Astrocyte of the spinal cord (primary cell): ENCODE data around the gene FRMPD2.

Experiments
- DNase-seq: peaks from one replicate; pipeline ENCODE4 v3.0.0; 2011; ENCODE audit warnings: low read depth, low spot score
- H3K4me3 ChIP-seq: 2 replicates; pipeline ENCODE4 v1.5.1; 2011; ENCODE audit warnings: low read depth, mild to moderate bottlenecking, low read length, moderate library complexity
- in situ Hi-C: cut with HindIII; loops from 2 replicates; pipeline ENCODE4 v1.10.0; 2017; ENCODE audit warnings: low sequenced_read_pairs
- TF ChIP-seq, protein P1 (sequence below): IDR thresholded peaks from 2 replicates; pipeline ENCODE4 v1.5.1; 2012; ENCODE audit warnings: low read depth, mild to moderate bottlenecking, low read length, inconsistent platforms

Gene FRMPD2, protein sequence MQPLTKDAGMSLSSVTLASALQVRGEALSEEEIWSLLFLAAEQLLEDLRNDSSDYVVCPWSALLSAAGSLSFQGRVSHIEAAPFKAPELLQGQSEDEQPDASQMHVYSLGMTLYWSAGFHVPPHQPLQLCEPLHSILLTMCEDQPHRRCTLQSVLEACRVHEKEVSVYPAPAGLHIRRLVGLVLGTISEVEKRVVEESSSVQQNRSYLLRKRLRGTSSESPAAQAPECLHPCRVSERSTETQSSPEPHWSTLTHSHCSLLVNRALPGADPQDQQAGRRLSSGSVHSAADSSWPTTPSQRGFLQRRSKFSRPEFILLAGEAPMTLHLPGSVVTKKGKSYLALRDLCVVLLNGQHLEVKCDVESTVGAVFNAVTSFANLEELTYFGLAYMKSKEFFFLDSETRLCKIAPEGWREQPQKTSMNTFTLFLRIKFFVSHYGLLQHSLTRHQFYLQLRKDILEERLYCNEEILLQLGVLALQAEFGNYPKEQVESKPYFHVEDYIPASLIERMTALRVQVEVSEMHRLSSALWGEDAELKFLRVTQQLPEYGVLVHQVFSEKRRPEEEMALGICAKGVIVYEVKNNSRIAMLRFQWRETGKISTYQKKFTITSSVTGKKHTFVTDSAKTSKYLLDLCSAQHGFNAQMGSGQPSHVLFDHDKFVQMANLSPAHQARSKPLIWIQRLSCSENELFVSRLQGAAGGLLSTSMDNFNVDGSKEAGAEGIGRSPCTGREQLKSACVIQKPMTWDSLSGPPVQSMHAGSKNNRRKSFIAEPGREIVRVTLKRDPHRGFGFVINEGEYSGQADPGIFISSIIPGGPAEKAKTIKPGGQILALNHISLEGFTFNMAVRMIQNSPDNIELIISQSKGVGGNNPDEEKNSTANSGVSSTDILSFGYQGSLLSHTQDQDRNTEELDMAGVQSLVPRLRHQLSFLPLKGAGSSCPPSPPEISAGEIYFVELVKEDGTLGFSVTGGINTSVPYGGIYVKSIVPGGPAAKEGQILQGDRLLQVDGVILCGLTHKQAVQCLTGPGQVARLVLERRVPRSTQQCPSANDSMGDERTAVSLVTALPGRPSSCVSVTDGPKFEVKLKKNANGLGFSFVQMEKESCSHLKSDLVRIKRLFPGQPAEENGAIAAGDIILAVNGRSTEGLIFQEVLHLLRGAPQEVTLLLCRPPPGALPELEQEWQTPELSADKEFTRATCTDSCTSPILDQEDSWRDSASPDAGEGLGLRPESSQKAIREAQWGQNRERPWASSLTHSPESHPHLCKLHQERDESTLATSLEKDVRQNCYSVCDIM (N-terminal part only)

DNA sequence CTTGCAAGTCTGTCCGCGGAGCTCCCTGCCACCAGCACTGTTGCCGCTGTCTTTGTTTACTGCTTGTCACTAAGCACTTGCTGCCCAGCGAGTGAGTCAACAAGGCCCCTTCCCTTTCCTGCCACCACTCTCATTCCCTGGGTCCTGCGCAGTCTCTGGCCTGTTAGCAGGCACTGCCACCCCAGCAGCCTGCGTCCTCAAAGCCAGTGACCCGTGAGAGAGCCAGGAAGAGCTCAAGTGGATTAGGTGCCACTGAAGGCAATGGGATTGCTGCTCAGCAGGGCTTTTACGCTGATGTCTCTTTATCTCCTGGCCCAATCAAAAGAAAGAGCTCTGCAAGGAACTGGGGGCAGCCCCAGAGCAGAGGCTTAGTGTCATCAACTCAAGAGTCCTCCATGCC is at the start of gene FRMPD2:
TSS of gene FRMPD2 (minus strand) at position 61 of the 400 bp plus-strand sequence. CDS start 129 bp downstream, outside the sequence.
- no peak for DNase-seq
- H3K4me3 ChIP-seq: no peak within 1 kb of the TSS
- in situ Hi-C loops: no loop called here
- TF ChIP-seq, protein P1, sequence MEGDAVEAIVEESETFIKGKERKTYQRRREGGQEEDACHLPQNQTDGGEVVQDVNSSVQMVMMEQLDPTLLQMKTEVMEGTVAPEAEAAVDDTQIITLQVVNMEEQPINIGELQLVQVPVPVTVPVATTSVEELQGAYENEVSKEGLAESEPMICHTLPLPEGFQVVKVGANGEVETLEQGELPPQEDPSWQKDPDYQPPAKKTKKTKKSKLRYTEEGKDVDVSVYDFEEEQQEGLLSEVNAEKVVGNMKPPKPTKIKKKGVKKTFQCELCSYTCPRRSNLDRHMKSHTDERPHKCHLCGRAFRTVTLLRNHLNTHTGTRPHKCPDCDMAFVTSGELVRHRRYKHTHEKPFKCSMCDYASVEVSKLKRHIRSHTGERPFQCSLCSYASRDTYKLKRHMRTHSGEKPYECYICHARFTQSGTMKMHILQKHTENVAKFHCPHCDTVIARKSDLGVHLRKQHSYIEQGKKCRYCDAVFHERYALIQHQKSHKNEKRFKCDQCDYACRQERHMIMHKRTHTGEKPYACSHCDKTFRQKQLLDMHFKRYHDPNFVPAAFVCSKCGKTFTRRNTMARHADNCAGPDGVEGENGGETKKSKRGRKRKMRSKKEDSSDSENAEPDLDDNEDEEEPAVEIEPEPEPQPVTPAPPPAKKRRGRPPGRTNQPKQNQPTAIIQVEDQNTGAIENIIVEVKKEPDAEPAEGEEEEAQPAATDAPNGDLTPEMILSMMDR: no peak

DNA sequence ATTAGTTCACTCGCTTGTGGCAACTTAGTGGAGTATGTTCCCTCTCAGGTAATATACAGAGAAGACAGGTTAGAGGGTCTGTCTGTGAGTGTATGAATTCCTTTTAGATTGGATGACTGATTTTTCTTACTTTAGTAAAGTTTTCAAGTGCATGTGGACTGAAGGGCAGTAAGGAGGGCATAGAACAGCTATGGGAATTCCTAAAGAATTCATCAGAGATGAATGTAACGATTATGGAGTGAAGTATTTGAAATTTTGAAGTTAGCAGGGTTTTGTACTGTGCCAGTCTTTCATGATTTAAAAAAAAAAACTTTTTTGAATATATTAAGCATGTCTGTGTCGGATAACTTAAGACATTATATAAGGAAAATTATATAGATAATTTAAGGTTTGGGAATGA is 47.5 kb upstream of the FRMPD2 start:
- H3K4me3 ChIP-seq: no peak overlapping the region
- DNase-seq: no peak
- in situ Hi-C loops: no loop called here
- TF ChIP-seq, protein P1: no peak

DNA sequence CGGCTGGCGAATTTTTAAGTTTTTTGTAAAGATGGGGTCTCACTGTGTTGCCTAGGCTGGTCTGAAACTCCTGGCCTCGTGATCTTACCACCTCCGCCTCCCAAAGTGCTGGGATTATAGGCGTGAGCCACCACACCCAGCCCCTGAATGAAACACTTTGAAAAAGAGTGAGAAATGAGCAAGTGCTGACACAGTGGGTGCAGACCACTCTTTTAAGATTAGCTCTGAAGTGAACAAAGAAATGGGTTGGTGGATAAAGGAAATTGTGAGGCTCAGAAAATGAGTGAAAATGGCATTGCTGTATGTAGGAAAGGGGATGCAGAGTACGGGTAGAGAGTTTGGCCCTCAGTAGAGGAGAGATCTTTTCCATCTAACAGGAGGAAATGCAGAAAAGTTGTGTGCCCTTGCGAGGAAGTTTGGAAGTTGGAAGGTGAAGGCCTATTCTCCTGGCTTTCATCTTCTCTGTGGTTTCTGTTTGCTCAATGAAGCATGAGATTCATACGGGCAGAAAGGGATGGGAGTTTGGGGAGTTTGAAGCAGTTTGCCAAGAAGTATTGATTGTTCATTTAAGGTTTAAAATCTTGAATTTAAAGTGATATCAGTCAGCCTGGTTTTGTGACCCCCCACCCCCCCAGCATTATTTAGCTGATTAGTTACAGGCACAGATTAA is 43.0 kb upstream of the FRMPD2 start:
- no peak overlapping the region for H3K4me3 ChIP-seq
- in situ Hi-C loops: no loop called here
- DNase-seq: no peak
- TF ChIP-seq, protein P1: no peak

DNA sequence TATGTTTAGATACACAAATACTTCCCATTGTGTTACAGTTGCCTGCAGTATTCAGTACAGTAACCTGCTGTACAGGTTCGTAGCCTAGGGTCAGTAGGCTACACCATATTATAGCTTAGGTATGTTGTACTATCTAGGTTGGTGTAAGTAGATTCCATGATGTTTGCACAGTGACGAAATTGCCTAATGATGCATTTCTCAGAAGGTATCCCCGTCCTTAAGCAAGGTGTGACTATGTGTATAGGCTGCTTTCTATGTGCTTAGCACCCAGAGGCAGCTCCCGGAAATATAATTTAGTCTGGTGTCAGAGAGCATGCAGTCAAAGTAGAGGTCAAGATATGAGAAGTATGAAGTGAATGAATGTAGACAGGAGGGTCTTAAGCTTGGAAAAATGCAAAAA is 41.7 kb upstream of the FRMPD2 start:
- H3K4me3 ChIP-seq: no peak overlapping the region
- in situ Hi-C loops: no loop called here
- TF ChIP-seq, protein P1: no peak
- DNase-seq: no peak

DNA sequence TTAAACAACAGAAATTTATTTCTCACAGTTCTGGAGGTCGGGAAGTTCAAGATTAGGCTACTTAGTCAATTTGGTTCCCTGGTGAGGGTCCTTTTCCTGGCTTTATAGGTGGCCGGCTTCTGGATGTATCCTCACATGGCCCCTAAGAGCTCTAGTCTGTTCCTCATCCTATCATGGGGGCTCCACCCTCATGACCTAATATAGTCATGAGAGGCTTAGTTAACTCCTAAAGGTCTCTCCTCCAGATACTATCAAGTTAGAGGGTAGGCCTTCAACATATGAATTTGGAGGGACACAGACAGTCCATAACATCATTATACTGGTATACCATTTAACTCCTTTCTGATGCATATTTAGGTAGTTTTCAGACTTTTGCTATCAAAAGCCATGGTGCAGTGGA is 39.6 kb upstream of the FRMPD2 start:
- TF ChIP-seq, protein P1: no peak

More for the DNA sequence above, 39.6 kb upstream of the FRMPD2 start:
- in situ Hi-C loops: no loop called here
- DNase-seq: no peak
- no peak overlapping the region for H3K4me3 ChIP-seq
